ENCODE results near the gene AQP10. TPM values are rescaled to one million over a fixed set of nuclear protein-coding genes. Genes with fewer than 3 reads are reported as not detected.
"Not testable (repeated sequence)": the region's sequence is repeated elsewhere in the genome, so short reads cannot be mapped to it uniquely, and the experiment has no call there.

The AQP10 gene
- total RNA-seq, 1 donor from 2014 or later = not detected

- intact Hi-C loops (cut with micrococcal nuclease) = loop anchor here (1.0 to 2.0 kb wide), 3 partner anchors 8 to 70 kb away; partner anchors contain the start of gene HAX1
Observed at GRCh38 chr1:154342836-154343472, 22.1 kb downstream of the AQP10 start.

- intact Hi-C loops (cut with micrococcal nuclease) = loop anchor here (1.0 kb wide), 1 partner anchor 21 kb away; no protein-coding TSS in a partner anchor
Observed at GRCh38 chr1:154344977-154345837, 24.3 kb downstream of the AQP10 start.

GRCh38 chr1:154346276-154346917 is 25.5 kb downstream of the AQP10 start:
- intact Hi-C loops (cut with micrococcal nuclease) = no loop called here

- intact Hi-C loops (cut with micrococcal nuclease) = no loop called here
Observed at GRCh38 chr1:154347961-154348360, 27.1 kb downstream of the AQP10 start.

GRCh38 chr1:154348429-154349076 is 27.7 kb downstream of the AQP10 start:
- intact Hi-C loops (cut with micrococcal nuclease) = no loop called here

GRCh38 chr1:154349121-154349520 is 28.2 kb downstream of the AQP10 start:
- intact Hi-C loops (cut with micrococcal nuclease) = no loop called here

GRCh38 chr1:154350383-154350782 is 29.5 kb downstream of the AQP10 start:
- intact Hi-C loops (cut with micrococcal nuclease) = loop anchor here (5.0 kb wide), 1 partner anchor 153 kb away; no protein-coding TSS in a partner anchor

- intact Hi-C loops (cut with micrococcal nuclease) = loop anchor here (2.0 to 5.0 kb wide), 2 partner anchors 75 to 154 kb away; no protein-coding TSS in a partner anchor
Observed at GRCh38 chr1:154351363-154352068, 30.6 kb downstream of the AQP10 start.

- intact Hi-C loops (cut with micrococcal nuclease) = loop anchor here (2.0 to 5.0 kb wide), 2 partner anchors 75 to 155 kb away; no protein-coding TSS in a partner anchor
Observed at GRCh38 chr1:154352245-154352580, 31.3 kb downstream of the AQP10 start.

- intact Hi-C loops (cut with micrococcal nuclease) = loop anchor here (1.0 to 5.0 kb wide), 5 partner anchors 29 to 156 kb away; partner anchors contain the start of gene IL6R
Observed at GRCh38 chr1:154352581-154353459, 31.9 kb downstream of the AQP10 start.

GRCh38 chr1:154353460-154353904 is 32.6 kb downstream of the AQP10 start:
- intact Hi-C loops (cut with micrococcal nuclease) = loop anchor here (1.0 to 5.0 kb wide), 5 partner anchors 29 to 156 kb away; partner anchors contain the start of gene IL6R

GRCh38 chr1:154353966-154354365 is 33.1 kb downstream of the AQP10 start:
- intact Hi-C loops (cut with micrococcal nuclease) = loop anchor here (1.0 to 5.0 kb wide), 5 partner anchors 30 to 157 kb away; partner anchors contain the start of gene IL6R

- intact Hi-C loops (cut with micrococcal nuclease) = no loop called here
Observed at GRCh38 chr1:154358519-154358918, 37.6 kb downstream of the AQP10 start.

- intact Hi-C loops (cut with micrococcal nuclease) = no loop called here
Observed at GRCh38 chr1:154360288-154360687, 39.4 kb downstream of the AQP10 start.

- intact Hi-C loops (cut with micrococcal nuclease) = not testable (repeated sequence)
Observed at GRCh38 chr1:154360881-154361280, 40.0 kb downstream of the AQP10 start.

GRCh38 chr1:154361357-154361756 is 40.5 kb downstream of the AQP10 start:
- intact Hi-C loops (cut with micrococcal nuclease) = no loop called here

GRCh38 chr1:154371436-154371835 is 50.5 kb downstream of the AQP10 start:
- intact Hi-C loops (cut with micrococcal nuclease) = no loop called here

GRCh38 chr1:154373777-154374357 is 53.0 kb downstream of the AQP10 start:
- intact Hi-C loops (cut with micrococcal nuclease) = not testable (repeated sequence)
